ENCODE data around the gene ACTL10.
"Not testable (repeated sequence)": the region's sequence is repeated elsewhere in the genome, so short reads cannot be mapped to it uniquely, and the experiment has no call there.

Gene ACTL10

DNA sequence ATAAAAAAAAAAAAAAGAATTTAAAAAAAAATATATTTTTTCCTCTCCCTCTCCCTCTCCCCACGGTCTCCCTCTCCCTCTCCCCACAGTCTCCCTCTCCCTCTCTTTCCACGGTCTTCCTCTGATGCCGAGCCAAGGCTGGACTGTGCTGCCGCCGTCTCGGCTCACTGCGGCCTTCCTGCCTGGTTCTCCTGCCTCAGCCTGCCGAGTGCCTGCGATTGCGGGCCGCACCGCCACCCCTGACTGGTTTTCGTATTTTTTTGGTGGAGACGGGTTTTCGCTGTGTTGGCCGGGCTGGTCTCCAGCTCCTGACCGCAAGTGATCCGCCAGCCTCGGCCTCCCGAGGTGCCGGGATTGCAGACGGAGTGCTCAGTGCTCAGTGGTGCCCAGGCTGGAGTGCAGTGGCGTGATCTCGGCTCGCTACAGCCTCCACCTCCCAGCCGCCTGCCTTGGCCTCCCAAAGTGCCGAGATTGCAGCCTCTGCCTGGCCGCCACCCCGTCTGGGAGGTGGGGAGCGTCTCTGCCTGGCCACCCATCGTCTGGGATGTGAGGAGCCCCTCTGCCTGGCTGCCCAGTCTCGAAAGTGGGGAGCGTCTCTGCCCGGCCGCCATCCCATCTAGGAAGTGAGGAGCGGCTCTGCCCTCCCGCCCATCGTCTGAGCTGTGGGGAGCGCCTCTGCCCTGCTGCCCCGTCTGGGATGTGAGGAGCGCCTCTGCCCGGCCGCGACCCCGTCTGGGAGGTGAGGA, 34.1 kb downstream of the ACTL10 start:
- DNase-seq, result not testable (repeated sequence)

DNA sequence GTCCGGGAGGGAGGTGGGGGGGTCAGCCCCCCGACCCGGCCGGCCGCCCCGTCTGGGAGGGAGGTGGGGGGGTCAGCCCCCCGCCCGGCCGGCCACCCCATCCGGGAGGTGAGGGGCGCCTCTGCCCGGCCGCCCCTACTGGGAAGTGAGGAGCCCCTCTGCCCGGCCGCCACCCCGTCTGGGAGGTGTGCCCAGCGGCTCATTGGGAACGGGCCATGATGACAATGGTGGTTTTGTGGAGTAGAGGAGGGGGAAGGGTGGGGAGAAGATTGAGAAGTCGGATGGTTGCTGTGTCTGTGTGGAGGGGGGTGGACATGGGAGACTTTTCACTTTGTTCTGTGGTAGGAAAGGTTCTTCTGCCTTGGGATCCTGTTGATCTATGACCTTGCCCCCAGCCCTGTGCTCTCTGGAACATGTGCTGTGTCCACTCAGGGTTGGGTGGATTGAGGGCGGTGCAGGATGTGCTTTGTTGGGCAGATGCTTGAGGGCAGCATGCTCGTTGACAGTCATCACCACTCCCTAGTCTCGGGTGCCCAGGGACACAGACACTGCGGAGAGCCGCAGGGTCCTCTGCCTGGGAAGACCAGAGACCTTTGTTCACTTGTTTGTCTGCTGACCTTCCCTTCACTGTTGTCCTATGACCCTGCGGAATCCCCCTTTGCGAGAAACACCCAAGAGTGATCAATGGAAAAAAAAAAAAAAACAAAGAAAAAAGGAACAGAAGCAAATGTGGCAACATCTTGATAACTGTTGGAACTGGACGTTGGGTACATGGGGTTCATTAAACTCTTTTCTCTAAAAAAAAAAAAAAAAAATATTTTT, 35.1 kb downstream of the ACTL10 start:
- no peak for DNase-seq

DNA sequence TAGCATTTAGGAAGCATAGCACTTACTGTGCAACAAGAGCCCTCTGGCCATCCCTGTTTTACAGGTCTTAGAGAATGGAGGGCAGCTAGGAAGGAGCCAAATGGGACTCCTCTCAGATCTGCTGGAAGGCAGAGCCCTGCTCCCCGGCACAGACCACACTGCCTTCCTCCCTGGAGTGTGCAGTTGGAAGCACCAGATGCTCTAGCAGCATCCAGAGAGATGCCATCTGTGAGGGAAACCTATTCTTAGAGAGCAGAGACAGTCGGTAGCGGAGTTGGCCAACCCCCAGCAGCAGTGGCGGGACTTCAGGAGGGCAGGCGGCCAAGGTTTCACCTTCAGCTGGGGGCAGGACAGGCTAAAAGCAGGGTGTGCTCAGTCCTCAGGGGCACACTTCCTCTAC, 36.1 kb downstream of the ACTL10 start:
- DNase-seq, result no peak

DNA sequence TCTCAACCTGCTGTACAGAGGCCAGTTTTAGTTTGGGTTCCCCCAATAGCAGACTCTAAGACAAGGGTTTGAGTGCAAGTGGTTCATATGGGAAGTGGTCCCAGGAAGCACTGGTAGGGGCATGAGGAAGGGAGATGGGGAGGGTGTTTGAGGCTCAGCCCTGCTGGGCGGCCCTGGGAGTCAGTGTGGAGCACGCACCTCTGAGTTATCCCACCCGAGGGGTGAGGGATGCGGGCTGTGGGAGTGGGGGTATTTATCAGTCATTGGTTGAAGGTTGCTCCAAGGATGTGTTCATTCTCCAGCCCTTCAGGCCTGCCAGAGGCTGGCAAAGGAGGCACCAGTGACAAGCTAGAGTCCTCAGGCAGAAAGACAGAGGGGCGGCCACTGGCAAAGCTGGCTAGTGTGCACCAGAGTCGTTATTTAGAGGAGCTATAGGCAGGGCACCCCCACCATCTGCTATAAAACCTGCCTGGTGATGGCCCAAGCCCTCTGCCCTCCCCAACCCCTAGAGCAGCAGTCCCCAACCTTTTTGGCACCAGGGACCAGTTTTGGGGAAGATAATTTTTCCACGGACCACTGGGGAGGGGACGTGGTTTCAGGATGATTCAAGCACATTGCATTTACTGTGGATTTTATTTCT, 36.9 kb downstream of the ACTL10 start:
- no peak for DNase-seq

DNA sequence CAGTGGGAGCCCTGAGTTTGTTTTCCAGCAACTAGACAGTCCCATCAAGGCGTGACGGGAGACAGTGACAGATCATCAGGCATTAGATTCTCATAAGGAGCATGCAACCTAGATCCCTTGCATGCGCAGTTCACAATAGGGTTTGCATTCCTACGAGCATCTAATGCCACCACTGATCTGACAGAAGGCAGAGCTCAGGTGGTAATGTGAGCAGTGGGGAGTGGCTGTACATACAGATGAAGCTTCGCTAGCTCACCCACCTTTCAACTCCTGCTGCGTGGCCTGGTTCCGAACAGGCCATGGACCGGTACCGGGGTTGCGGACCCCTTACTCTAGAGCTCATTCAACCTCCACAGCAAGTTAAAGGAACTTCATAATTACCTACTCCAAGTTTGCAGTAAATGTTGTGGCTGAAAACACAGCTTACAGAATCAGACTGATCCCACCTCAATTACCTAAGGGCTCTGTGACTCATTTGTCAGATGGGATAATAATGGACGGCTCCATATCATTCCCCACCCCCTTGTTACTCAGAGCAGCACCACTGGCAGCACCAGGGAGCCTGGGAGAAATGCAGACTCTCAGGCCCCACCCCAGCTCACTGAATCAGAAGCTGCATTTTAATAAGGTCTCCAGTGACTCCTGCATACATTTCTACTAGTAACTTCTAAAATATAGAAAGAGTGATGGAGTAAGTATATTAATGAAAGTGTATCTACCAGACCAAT, 37.6 kb downstream of the ACTL10 start:
- no peak for DNase-seq

DNA sequence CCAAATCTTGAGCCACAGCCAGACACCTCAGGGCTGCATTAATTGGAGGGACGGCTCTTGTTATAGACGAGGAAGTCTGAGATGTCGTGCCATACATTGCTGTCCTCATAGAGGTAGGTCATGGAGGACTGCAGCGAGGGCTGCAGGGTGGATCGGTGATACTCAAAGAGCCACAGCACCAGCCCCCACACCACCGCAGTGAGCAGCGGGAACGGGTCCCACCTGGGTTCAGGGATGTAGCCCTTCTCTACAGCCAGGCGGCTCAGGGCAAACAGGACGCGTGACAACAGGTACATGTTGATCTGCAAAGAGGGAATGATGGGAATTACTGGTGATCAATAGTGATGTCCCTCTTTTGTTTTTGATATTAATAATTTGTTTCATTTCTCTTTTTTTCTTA, 40.9 kb downstream of the ACTL10 start:
- DNase-seq, result no peak

DNA sequence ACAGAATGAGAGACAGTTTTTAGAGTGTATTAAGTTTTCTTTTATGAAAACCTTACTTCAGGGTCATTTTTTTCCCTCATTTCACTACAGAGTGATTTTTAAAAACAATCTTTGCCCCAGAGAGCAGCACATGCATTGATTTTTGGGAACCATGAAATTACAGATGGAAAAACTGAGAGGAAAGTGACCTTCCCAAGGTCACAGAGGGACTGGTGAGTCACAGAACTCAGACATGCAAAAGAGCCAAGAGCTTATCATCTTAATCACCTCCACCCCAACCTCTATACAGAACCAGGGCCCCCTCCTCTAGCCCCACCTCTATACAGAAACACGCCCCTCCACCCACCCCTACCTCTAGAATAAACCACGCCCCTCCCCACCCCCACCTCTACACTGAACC, 42.7 kb downstream of the ACTL10 start:
- peak; percentile 40 for DNase-seq

DNA sequence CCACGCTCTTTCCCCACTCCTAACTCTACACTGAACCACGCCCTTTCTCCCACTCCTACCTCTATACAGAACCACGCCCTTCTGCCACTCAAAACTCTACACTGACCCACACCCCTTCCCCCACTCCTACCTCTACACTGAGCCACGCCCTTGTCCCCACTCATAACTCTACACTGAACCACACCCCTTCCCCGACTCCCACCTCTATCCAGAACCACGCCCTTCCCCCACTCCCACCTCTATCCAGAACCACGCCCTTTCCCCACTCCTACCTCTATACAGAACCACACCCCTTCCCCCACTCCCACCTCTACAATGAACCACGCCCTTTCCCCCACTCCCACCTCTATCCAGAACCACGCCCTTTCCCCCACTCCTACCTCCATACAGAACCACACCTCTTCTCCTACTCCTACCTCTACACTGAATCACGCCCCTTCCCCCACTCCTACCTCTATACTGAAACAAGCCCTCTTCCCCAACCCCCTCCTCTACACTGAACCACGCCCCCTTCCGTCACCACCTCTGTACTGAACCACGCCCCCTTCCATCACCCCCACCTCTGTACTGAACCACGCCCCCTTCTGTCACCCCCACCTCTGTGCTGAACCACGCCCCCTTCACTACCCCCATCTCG, 43.3 kb downstream of the ACTL10 start:
- no peak for DNase-seq

DNA sequence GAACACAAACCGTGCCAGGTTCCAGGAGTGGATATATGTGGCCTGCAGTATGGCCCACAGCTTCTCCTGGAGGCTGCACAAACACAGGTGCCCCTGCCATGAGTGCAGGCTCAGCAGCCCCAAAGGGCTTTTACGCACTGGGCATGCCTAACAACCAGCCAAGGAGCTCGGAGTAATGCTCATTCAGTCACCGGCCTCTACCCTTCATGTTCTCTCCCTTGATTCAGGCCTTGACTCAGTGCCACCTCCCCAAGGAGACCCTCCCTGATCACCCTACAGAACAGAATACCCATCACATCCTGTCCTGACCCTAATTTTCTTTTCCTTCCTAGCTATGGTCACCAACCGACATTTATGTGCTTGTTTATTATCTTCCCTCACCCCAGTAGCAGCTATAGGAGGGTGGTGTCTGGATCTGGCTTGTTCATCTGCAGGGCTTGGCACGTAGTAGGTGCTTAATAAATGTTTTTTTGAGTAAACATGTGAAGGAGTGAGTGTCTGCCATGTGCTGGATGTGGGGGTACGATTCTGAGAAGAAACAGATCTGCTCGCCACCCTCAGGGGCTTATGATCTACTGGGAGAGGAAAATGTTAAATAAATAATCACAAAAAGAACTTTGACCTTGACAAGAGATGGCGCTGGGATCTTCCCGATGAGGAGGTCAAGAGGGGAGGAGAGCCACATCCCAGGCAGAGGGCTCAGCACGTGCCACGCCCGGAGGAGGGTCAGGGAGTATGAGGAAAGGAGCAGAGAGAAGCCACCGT, 44.1 kb downstream of the ACTL10 start:
- DNase-seq, result no peak

DNA sequence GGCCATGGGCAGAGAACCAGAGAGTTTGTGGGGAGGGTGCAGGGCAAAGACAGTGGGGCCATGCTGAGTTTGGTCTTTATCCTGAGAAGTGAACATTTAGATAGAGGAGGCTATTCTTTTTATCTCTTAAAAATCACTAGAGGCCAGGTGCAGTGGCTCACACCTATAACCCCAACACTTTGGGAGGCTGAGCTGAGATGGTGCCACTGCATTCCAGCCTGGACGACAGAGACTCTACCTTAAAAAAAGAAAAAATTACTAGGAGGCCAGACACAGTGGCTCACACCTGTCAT, 44.6 kb downstream of the ACTL10 start:
- no peak for DNase-seq

DNA sequence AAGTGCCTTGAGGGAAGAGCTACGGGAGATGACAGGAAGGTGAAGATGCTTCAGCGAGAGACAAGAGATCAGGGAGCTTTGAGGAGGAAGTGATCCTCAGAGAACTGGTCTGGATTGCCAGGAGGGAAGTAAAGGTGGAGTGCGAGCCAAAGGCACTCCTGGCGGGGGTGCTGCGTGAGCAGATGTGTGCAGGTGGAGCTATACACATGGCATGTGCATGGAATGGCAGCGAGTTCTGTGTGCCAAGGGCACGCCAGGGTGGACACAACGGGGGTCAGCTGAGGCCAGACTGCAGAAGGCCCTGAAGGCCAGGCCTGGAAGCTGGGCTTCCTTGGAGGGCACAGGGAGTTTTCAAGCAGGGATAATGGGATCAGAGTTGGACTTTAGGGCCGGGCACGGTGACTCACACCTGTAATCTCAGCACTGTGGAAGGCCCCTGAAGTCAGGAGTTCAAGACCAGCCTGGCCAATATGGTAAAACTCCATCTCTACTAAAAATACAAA, 47.2 kb downstream of the ACTL10 start:
- DNase-seq, result no peak

DNA sequence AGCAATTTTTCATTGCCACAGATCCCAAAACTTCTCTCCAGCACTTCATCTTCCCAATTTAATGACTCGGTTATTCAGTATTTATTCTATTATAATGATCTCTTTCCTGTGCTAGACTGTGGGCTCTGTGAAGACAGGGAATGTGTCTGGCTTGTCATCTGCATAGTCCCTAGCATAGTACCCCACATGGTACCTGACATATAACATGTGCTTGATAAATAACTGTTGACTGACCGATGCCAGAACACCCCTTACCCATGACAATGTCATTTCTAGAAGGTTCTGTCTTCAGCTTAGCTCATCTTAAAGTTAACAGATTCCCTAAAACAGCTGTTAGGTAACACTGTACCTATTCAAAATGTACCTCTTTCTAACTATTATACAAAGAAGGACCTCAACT, 49.8 kb downstream of the ACTL10 start:
- no peak for DNase-seq

All from activated CD4-positive, alpha-beta T cell treated with anti-CD3 and anti-CD28 coated beads for 48 hours (primary cell).